A549 (cell line): ENCODE measurements around the gene MYO10. TPM values are rescaled to one million over a fixed set of nuclear protein-coding genes. Genes with fewer than 3 reads are reported as not detected.

Experiments used
- ATAC-seq, 2 experiments: fragments of 200-7000 bp in 1 of 2; fragments of >200 bp in 1 of 2; cut with Nextera tagmentation in 1 of 2; cut with Tn5 transposase in 1 of 2; 3 replicates each; pipeline versions ENCODE4 v1.8.0 to v1.9.1; 2018 to 2020; ENCODE audit warnings: mild to moderate bottlenecking in 1 of 2, moderate library complexity in 1 of 2
- CTCF ChIA-PET: fragments of 300-600 bp; sonication (Branson Sonifier 250); formaldehyde crosslinking; extraction: SDS; loops from one replicate; lab custom pipeline; 2021; ENCODE audit warnings: antibody characterized with exemption, inconsistent platforms; lab: Yijun Ruan, JAX
- POLR2A ChIA-PET: fragments of 350-600 bp; formaldehyde crosslinking; extraction: SDS; loops from one replicate; lab custom pipeline; 2021; ENCODE audit warnings: antibody characterized with exemption, inconsistent platforms; lab: Yijun Ruan, JAX
- DNase-seq, 2 experiments: peaks; one replicate each; pipeline versions ENCODE4 v3.0.0 to v3.0.0-alpha.2; 2011 to 2016; ENCODE audit warnings: low read depth in 1 of 2, low spot score in 1 of 2
- FAIRE-seq: peaks from 2 replicates; lab custom pipeline; 2011; peaks lifted over from hg19 to GRCh38; lab: Jason Lieb, UNC
- H3K27ac ChIP-seq, 2 experiments: fragments of >200 bp; sonication (Bioruptor Twin); formaldehyde crosslinking; 3 replicates each; pipeline ENCODE4 v1.5.1; 2016 to 2017
- H3K4me1 ChIP-seq: fragments of >200 bp; sonication (Bioruptor Twin); formaldehyde crosslinking; 3 replicates; pipeline ENCODE4 v1.6.1; 2016
- H3K4me2 ChIP-seq: fragments of >200 bp; sonication (Bioruptor Twin); formaldehyde crosslinking; 3 replicates; pipeline ENCODE4 v1.6.1; 2016
- H3K4me3 ChIP-seq: fragments of >200 bp; sonication (Bioruptor Twin); formaldehyde crosslinking; 3 replicates; pipeline ENCODE4 v1.5.1; 2016
- H3K9me3 ChIP-seq: fragments of >200 bp; sonication (Bioruptor Twin); formaldehyde crosslinking; 3 replicates; pipeline ENCODE4 v1.6.1; 2016
- BHLHE40 ChIP-seq: IDR thresholded peaks from 2 replicates; pipeline ENCODE4 v1.6.1; 2012; ENCODE audit warnings: low read depth, low read length, inconsistent platforms
- CBX8 ChIP-seq: fragments of 200-600 bp; sonication (generic); IDR thresholded peaks from 2 replicates; pipeline ENCODE4 v1.6.1; 2016
- CEBPB ChIP-seq, 2 experiments: fragments of >200 bp in 1 of 2; sonication (Bioruptor Twin) in 1 of 2; formaldehyde crosslinking in 1 of 2; IDR thresholded peaks; 2 replicates each; pipeline ENCODE4 v1.6.1; 2012 to 2016
- EHMT2 ChIP-seq: fragments of 200-600 bp; sonication (generic); IDR thresholded peaks from 2 replicates; pipeline ENCODE4 v1.6.1; 2016; ENCODE audit warnings: antibody characterized with exemption, low read depth, mild to moderate bottlenecking, moderate library complexity
- FOSB ChIP-seq: fragments of 250-450 bp; sonication (Bioruptor Pico); IDR thresholded peaks from 2 replicates; pipeline ENCODE4 v1.5.0; 2020; ENCODE audit warnings: mild to moderate bottlenecking, moderate library complexity
- HDAC2 ChIP-seq: fragments of 200-600 bp; sonication (generic); IDR thresholded peaks from 2 replicates; pipeline ENCODE4 v1.6.1; 2016
- HOXB13 ChIP-seq: fragments of 250-450 bp; sonication (Bioruptor Pico); IDR thresholded peaks from 2 replicates; pipeline ENCODE4 v1.5.0; 2020; ENCODE audit warnings: low read depth, mild to moderate bottlenecking, moderate library complexity
- HOXB5 ChIP-seq: fragments of 250-450 bp; sonication (Bioruptor Pico); IDR thresholded peaks from 2 replicates; pipeline ENCODE4 v1.5.0; 2020; ENCODE audit warnings: mild to moderate bottlenecking, moderate library complexity
- KDM5A ChIP-seq: fragments of 200-600 bp; sonication (generic); IDR thresholded peaks from 2 replicates; pipeline ENCODE4 v1.6.1; 2016; ENCODE audit warnings: antibody characterized with exemption, mild to moderate bottlenecking
- MAZ ChIP-seq: fragments of 150-350 bp; IDR thresholded peaks from 2 replicates; pipeline ENCODE4 v1.6.1; 2014; ENCODE audit warnings: antibody characterized with exemption, low read depth, low read length, borderline replicate concordance
- RCOR1 ChIP-seq: fragments of 150-350 bp; IDR thresholded peaks from 2 replicates; pipeline ENCODE4 v1.6.1; 2014; ENCODE audit warnings: antibody characterized with exemption, low read length, low read depth
- RFX5 ChIP-seq: fragments of 450-650 bp; IDR thresholded peaks from 2 replicates; pipeline ENCODE4 v1.7.1; 2014; ENCODE audit warnings: antibody characterized with exemption, mild to moderate bottlenecking, moderate library complexity
- RNF2 ChIP-seq: fragments of 200-600 bp; sonication (generic); IDR thresholded peaks from 2 replicates; pipeline ENCODE4 v1.6.1; 2016; ENCODE audit warnings: low read depth, mild to moderate bottlenecking, antibody characterized with exemption, moderate library complexity, borderline replicate concordance
- SMC3 ChIP-seq: fragments of >200 bp; sonication (Bioruptor Twin); formaldehyde crosslinking; IDR thresholded peaks from 3 replicates; pipeline ENCODE4 v1.6.1; 2018; ENCODE audit warnings: inconsistent platforms
- SREBF2 ChIP-seq: fragments of 450-650 bp; IDR thresholded peaks from 2 replicates; pipeline ENCODE4 v1.6.1; 2014; ENCODE audit warnings: mild to moderate bottlenecking, moderate library complexity
- TP53 ChIP-seq: fragments of 250-450 bp; sonication (Bioruptor Pico); IDR thresholded peaks from 2 replicates; pipeline ENCODE4 v1.5.0; 2021; ENCODE audit warnings: mild to moderate bottlenecking, moderate library complexity
- ZC3H11A ChIP-seq: fragments of 450-650 bp; IDR thresholded peaks from 2 replicates; pipeline ENCODE4 v1.6.1; 2014; ENCODE audit warnings: antibody characterized with exemption, mild to moderate bottlenecking
- ZNF302 ChIP-seq: fragments of 250-450 bp; sonication (Bioruptor Pico); IDR thresholded peaks from 2 replicates; pipeline ENCODE4 v1.9.0; 2021; ENCODE audit warnings: inconsistent platforms, mild to moderate bottlenecking, moderate library complexity
- WGBS: methylation state at CpG from one replicate; pipeline ENCODE4 v1.1.6; 2017; ENCODE audit errors: missing lambda C conversion rate; 5-methylcytosine and 5-hydroxymethylcytosine counted together
- polyA plus RNA-seq, 4 experiments: library from polyadenylated mRNA; depleted of rRNA in 3 of 4; stranded (reverse); fragments of >200 nt; fragmentation: RNase III in 1 of 4; extraction: RNeasy Plus Mini Kit Qiagen cat#74134 plus additional on column Dnase treatment in 1 of 4; gene quantifications; 2 replicates in 3 of 4; 3 replicates in 1 of 4; pipeline ENCODE4 v1.2.3, GENCODE V29; 2011 to 2017
- TF ChIP-seq, protein P1 (sequence below): fragments of >200 bp; sonication (Bioruptor Twin); formaldehyde crosslinking; IDR thresholded peaks from 3 replicates; pipeline ENCODE4 v1.5.1; 2016
- TF ChIP-seq, protein P2 (sequence below): IDR thresholded peaks from 2 replicates; pipeline ENCODE4 v1.6.1; 2012

MYO10 gene
- polyA plus RNA-seq, 2 of the 4 experiments (the other 2 are of a cell fraction) = 68.0 to 68.5 TPM

DNA sequence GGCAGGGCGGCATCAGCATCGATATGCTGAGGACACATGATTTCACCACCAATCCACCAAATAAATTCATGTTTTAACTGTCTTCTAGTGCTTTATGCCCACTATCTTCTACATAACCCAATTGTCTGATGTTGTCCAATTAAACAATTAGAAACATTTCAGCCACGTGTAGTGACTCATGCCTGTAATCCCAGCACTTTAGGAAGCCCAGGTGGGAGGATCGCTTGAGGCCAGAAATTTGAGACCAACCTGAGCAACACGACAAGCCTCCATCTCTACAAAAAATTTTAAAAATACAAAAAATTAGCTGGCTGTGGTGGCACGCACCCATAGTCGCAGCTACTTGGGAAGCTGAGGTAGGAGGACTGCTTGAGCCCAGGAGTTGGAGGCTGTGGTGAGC is 128.1 kb downstream of the MYO10 start:
- no peak for ATAC-seq
- Histone ChIP-seq H3K9me3 (no peaks in the 10 kb centered on the region), H3K4me3 (no peak overlapping the region), H3K4me2 (no peak overlapping the region), H3K27ac (no peak overlapping the region), H3K4me1 (peaks cover 45% of the 10 kb centered on the region)
- no peak for DNase-seq
- CTCF ChIA-PET = interaction anchor here (0.6 to 1.7 kb wide), 3 partner anchors 16 to 382 kb away, joined by 3 to 10 read pairs (median 4); no protein-coding TSS in a partner anchor
- TF ChIP-seq, protein P1, sequence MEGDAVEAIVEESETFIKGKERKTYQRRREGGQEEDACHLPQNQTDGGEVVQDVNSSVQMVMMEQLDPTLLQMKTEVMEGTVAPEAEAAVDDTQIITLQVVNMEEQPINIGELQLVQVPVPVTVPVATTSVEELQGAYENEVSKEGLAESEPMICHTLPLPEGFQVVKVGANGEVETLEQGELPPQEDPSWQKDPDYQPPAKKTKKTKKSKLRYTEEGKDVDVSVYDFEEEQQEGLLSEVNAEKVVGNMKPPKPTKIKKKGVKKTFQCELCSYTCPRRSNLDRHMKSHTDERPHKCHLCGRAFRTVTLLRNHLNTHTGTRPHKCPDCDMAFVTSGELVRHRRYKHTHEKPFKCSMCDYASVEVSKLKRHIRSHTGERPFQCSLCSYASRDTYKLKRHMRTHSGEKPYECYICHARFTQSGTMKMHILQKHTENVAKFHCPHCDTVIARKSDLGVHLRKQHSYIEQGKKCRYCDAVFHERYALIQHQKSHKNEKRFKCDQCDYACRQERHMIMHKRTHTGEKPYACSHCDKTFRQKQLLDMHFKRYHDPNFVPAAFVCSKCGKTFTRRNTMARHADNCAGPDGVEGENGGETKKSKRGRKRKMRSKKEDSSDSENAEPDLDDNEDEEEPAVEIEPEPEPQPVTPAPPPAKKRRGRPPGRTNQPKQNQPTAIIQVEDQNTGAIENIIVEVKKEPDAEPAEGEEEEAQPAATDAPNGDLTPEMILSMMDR = no peak
- TF ChIP-seq RFX5 (no peak), HDAC2 (no peak), SREBF2 (no peak), HOXB13 (CRISPR knock-in tag) (no peak), FOSB (CRISPR knock-in tag) (no peak), BHLHE40 (no peak), SMC3 (no peak), TP53 (CRISPR knock-in tag) (no peak), ZNF302 (CRISPR knock-in tag) (no peak), ZC3H11A (no peak), RCOR1 (no peak), KDM5A (no peak), CBX8 (no peak), MAZ (no peak), HOXB5 (CRISPR knock-in tag) (no peak)
- TF ChIP-seq, protein P2, sequence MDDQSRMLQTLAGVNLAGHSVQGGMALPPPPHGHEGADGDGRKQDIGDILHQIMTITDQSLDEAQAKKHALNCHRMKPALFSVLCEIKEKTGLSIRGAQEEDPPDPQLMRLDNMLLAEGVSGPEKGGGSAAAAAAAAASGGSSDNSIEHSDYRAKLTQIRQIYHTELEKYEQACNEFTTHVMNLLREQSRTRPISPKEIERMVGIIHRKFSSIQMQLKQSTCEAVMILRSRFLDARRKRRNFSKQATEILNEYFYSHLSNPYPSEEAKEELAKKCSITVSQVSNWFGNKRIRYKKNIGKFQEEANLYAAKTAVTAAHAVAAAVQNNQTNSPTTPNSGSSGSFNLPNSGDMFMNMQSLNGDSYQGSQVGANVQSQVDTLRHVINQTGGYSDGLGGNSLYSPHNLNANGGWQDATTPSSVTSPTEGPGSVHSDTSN = no peak
- POLR2A ChIA-PET = no interaction called here
- 88% methylated on average over 7 of the region's 7 CpGs for WGBS
- no peak for FAIRE-seq

DNA sequence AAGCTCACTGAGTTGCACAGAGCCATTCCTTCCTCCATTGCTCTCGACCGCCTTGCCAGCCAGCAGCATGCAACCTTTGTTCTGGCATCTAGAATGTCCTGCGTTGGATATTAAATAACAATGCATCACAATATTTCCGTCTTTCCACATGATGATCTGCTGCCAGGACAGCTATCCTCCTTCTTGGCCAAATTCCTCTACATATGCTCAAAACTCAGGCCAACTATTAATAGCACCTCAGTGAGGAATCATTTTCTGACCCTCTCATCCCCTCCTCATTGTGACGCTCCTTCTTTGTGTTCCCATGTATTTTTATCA is 128.6 kb downstream of the MYO10 start:
- Histone ChIP-seq H3K4me2 (no peak overlapping the region), H3K4me1 (peaks cover 40% of the 10 kb centered on the region), H3K9me3 (no peaks in the 10 kb centered on the region), H3K27ac (no peak overlapping the region), H3K4me3 (no peak overlapping the region)
- CTCF ChIA-PET = interaction anchor here (1.2 to 1.7 kb wide), 3 partner anchors 16 to 388 kb away, joined by 3 to 10 read pairs (median 6); no protein-coding TSS in a partner anchor
- no peak for DNase-seq
- POLR2A ChIA-PET = interaction anchor here (0.6 kb wide), 1 partner anchor 205 kb away, joined by 8 read pairs; no protein-coding TSS in a partner anchor
- no peak for ATAC-seq
- TF ChIP-seq CEBPB (IDR thresholded peaks at IDR 0.05) = no peak
- TF ChIP-seq RNF2 = no peak
- TF ChIP-seq, protein P2 = no peak
- TF ChIP-seq EHMT2 = no peak
- 90% methylated on average over 5 of the region's 5 CpGs for WGBS
- FAIRE-seq = no peak
